Prostate gland (tissue), 2 donors: Measurements from ENCODE around the gene PNPLA7. TPM values are rescaled to one million over a fixed set of nuclear protein-coding genes. Genes with fewer than 3 reads are reported as not detected.

ENCODE experiments used
- DNase-seq: peaks from one replicate; pipeline ENCODE4 v3.0.0-alpha.2; 2019; ENCODE audit warnings: low spot score
- H3K27ac ChIP-seq, 2 donors: fragments of 200-600 bp; sonication (generic); 2 replicates each; pipeline ENCODE4 v1.5.1; 2017 to 2019
- H3K27me3 ChIP-seq: fragments of 200-600 bp; sonication (generic); replicated peaks from 2 replicates; pipeline ENCODE4 v1.5.1; 2019; ENCODE audit not compliant: insufficient read depth
- H3K36me3 ChIP-seq, 2 donors: fragments of 200-600 bp; sonication (generic); 1 replicate in 1 of 2; 2 replicates in 1 of 2; pipeline versions ENCODE4 v1.5.1 to v1.8.1; 2017 to 2019
- H3K4me1 ChIP-seq: fragments of 200-600 bp; sonication (generic); replicated peaks from 2 replicates; pipeline ENCODE4 v1.5.1; 2019
- H3K4me3 ChIP-seq, 2 donors: fragments of 200-600 bp; sonication (generic); 2 replicates each; pipeline ENCODE4 v1.5.1; 2017 to 2019
- H3K9me3 ChIP-seq: fragments of 200-600 bp; sonication (generic); 2 replicates; pipeline ENCODE4 v1.5.1; 2017
- POLR2A ChIP-seq: fragments of 450-650 bp; IDR thresholded peaks from one replicate; pipeline ENCODE4 v1.6.1; 2016; ENCODE audit warnings: antibody characterized with exemption, mild to moderate bottlenecking
- POLR2AphosphoS5 ChIP-seq: sonication (generic); formaldehyde crosslinking; IDR thresholded peaks from one replicate; pipeline ENCODE4 v1.6.1; 2017; ENCODE audit warnings: antibody characterized with exemption
- WGBS: methylation state at CpG from one replicate; pipeline ENCODE4 v1.1.5; 2018; 5-methylcytosine and 5-hydroxymethylcytosine counted together
- intact Hi-C: fragments of 100-400 bp; cut with DNase I; formaldehyde crosslinking; loops from one replicate; pipeline ENCODE4 v1.14.2; 2022
- total RNA-seq, 2 donors: library from RNA; depleted of rRNA; stranded (reverse); fragments of >200 nt; gene quantifications; one replicate each; pipeline ENCODE4 v1.1.0, GENCODE V29; 2016
- TF ChIP-seq, protein P1 (sequence below), 4 experiments: fragments of 200-600 bp in 2 of 4; fragments of 450-650 bp in 2 of 4; sonication (generic) in 2 of 4; IDR thresholded peaks; 1 replicate in 3 of 4; 2 replicates in 1 of 4; pipeline ENCODE4 v1.5.1; 2016 to 2019; ENCODE audit warnings: antibody characterized with exemption in 4 of 4, mild to moderate bottlenecking in 2 of 4, moderate library complexity in 2 of 4

The PNPLA7 gene
- total RNA-seq, 2 donors from 2014 or later: 34.2 to 64.3 TPM

DNA sequence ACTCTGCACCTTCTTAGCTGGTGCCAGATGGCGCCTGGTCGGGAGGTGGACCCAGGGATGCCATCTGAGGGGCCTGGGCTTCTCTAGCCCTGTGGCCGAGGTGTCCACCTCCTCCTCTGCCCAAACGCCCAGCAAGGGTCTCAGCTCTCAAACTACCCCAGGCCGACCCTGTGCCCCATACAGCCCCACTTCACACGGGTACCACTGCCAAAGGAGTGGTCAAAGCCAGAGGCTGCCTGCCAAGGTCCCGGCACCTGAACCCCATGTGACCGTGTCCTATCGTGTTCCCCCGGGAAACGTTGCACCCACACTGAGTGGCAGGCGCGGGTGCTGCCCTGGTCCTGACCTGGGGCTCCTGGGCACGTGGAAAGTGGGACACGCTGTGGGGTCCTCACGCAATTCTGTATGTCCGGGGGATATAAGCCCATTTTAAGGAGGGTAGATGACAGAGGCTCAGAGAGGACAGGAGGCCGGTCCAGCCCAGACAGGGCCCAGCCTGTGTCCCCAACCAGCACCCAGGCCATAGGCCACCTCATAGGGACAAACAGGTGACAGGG lies 111.0 kb downstream of the PNPLA7 start:
- intact Hi-C loops: no loop called here
- no peak for DNase-seq
- TF ChIP-seq POLR2AphosphoS5 (no peak), POLR2A (no peak)
- TF ChIP-seq, protein P1, sequence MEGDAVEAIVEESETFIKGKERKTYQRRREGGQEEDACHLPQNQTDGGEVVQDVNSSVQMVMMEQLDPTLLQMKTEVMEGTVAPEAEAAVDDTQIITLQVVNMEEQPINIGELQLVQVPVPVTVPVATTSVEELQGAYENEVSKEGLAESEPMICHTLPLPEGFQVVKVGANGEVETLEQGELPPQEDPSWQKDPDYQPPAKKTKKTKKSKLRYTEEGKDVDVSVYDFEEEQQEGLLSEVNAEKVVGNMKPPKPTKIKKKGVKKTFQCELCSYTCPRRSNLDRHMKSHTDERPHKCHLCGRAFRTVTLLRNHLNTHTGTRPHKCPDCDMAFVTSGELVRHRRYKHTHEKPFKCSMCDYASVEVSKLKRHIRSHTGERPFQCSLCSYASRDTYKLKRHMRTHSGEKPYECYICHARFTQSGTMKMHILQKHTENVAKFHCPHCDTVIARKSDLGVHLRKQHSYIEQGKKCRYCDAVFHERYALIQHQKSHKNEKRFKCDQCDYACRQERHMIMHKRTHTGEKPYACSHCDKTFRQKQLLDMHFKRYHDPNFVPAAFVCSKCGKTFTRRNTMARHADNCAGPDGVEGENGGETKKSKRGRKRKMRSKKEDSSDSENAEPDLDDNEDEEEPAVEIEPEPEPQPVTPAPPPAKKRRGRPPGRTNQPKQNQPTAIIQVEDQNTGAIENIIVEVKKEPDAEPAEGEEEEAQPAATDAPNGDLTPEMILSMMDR (IDR thresholded peaks at IDR 0.05): no peak
- Histone ChIP-seq H3K27ac (no peak overlapping the region), H3K27me3 (no peaks in the 10 kb centered on the region), H3K9me3 (no peaks in the 10 kb centered on the region), H3K36me3 (no peaks in the 10 kb centered on the region), H3K4me3 (no peak overlapping the region), H3K4me1 (peaks cover 3% of the 10 kb centered on the region)
- 60% methylated on average over 11 of the region's 18 CpGs for WGBS

DNA sequence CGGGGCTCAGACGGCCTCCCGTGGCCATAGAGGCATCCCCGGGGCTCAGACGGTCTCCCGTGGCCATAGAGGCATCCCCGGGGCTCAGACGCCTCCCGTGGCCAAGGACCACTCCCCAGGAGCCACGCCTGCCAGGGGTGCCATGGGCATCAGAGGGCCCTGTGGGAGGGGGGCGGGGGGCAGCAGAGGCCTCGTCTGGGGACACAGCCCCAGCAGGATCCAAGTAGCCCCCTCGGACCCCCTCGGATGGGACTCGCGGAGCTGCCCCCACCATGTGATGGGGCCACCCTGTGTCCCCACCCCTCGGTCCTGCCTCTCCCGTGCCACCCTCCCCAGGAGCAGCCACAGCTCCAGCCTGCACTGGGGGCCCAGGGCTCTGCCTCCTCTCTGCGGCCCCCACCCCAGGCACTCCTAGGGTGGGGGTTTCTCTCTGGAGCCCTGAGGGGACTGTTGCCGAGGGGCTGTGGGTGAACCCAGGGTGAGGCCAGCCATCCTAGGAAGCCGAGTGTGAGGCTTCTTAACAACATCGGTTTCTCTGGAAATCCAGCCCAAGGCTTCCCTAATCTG lies 111.5 kb downstream of the PNPLA7 start:
- DNase-seq: no peak
- intact Hi-C loops: no loop called here
- H3K36me3 ChIP-seq: no peaks in the 10 kb centered on the region
- H3K27me3 ChIP-seq: no peaks in the 10 kb centered on the region
- no peak for TF ChIP-seq POLR2A
- TF ChIP-seq POLR2AphosphoS5: no peak
- TF ChIP-seq, protein P1 (IDR thresholded peaks at IDR 0.05): no peak
- WGBS: 84% methylated on average over 15 of the region's 22 CpGs
- H3K9me3 ChIP-seq: no peaks in the 10 kb centered on the region
- H3K4me1 ChIP-seq: peaks cover 3% of the 10 kb centered on the region
- no peak overlapping the region for H3K4me3 ChIP-seq
- H3K27ac ChIP-seq: no peak overlapping the region

DNA sequence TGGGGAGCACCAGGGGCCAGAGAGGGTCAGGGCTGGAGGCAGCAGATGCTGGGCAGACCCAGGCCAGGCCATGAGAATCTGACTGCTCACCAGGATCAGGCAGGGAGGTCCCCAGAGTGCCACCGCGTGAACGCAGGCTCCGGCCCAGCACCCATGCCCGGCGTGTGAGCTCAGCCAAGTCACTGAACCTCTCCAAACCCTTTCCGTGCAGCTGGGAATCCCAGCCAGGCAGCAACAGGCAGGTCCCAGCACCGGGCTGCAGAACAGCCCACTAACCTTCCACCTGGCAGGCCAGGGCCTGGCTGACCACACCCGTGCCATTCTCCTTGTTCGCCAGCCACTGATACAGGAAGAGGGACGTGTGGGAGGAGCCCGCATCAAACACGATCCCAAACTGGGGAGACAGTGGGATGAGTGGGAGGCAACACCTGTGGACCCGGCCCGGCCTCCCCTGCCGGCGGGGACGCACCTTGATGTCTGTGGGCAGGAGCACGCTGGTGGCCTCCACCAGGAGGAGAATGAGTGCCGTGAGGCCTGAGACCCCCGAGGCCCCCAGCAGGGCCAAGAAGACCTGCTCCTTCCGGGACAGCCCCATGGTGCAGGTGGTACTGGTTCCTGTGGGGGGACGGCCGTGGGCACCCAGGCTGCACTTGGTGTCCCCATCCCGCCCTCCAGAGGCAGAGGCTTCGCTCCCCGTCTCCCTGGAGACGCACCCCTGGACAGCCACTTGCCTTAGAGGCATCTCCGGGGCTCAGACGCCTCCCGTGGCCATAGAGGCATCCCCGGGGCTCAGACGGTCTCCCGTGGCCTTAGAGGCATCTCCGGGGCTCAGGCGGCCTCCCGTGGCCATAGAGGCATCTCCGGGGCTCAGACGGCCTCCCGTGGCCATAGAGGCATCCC lies 112.3 kb downstream of the PNPLA7 start:
- H3K36me3 ChIP-seq: no peaks in the 10 kb centered on the region
- no peak overlapping the region for H3K27ac ChIP-seq
- no peak for DNase-seq
- no peak overlapping the region for H3K4me3 ChIP-seq
- H3K4me1 ChIP-seq: peaks cover 3% of the 10 kb centered on the region
- WGBS: 70% methylated on average over 33 of the region's 40 CpGs
- intact Hi-C loops: no loop called here
- H3K9me3 ChIP-seq: no peaks in the 10 kb centered on the region
- TF ChIP-seq POLR2A: no peak
- TF ChIP-seq POLR2AphosphoS5: no peak
- TF ChIP-seq, protein P1 (IDR thresholded peaks at IDR 0.05): no peak
- no peaks in the 10 kb centered on the region for H3K27me3 ChIP-seq

DNA sequence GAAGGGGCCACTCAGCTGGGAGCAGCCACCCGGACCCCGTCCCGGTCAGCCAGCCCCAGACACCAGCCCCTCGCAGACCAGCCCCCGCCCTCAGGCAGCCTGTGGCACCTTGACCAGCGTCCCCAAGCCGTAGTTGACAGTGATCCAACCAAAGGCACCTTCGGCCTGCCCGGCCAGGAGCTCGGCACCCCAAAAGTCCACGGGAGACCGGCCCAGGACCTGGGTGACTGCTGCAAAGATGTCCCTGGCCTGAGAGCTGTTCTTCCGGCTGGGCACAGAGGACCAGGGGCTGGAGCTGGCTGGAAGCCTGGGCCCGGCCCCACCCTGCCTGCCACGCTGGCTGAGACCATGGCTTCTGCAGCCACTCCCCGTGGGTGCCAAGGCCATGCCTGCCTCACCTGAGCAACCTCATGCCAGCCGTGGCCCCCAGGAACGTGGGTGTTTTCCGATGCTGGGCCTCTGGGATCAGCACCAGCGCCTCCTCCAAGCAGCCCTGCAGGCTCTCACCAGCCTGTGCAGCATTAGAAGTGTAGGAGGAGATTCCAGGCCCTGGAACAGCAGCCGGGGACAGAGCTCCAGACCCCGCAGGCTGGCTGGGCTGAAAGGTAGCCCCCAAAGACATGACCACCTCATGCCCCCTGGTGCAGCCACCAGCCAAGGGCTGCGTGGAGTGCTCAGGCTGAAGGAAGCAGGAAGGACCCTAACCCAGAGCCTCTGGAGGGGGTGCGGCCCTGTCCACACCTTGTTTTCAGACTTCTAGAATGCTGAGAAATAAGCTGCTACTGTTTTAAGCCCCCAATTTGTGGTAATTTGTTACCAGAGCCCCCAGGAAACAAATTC lies 113.2 kb downstream of the PNPLA7 start:
- DNase-seq: no peak
- no peak overlapping the region for H3K27ac ChIP-seq
- no peak overlapping the region for H3K4me3 ChIP-seq
- H3K27me3 ChIP-seq: no peaks in the 10 kb centered on the region
- TF ChIP-seq POLR2AphosphoS5 (no peak), POLR2A (no peak)
- TF ChIP-seq, protein P1 (IDR thresholded peaks at IDR 0.05): no peak
- WGBS: 84% methylated on average over 18 of the region's 24 CpGs
- intact Hi-C loops: no loop called here
- no peaks in the 10 kb centered on the region for H3K9me3 ChIP-seq
- no peaks in the 10 kb centered on the region for H3K36me3 ChIP-seq
- H3K4me1 ChIP-seq: peaks cover 3% of the 10 kb centered on the region
